Endothelial cell of umbilical vein (primary cell): ENCODE measurements around the gene BLOC1S4.

Source experiments
- EZH2 ChIP-seq: IDR thresholded peaks from 2 replicates; pipeline ENCODE4 v1.6.1; 2012; ENCODE audit warnings: borderline replicate concordance, low read depth, mild to moderate bottlenecking, moderate library complexity, low read length, inconsistent platforms; ENCODE audit not compliant: severe bottlenecking
- FOS ChIP-seq: IDR thresholded peaks from 2 replicates; pipeline ENCODE4 v1.6.1; 2011; ENCODE audit warnings: mild to moderate bottlenecking, low read length, moderate library complexity, borderline replicate concordance; ENCODE audit not compliant: insufficient read depth
- GATA2 ChIP-seq: IDR thresholded peaks from 2 replicates; pipeline ENCODE4 v1.7.0; 2011; ENCODE audit warnings: low read depth, mild to moderate bottlenecking, moderate library complexity, mixed read lengths, low read length; ENCODE audit not compliant: insufficient read length, insufficient read depth
- JUN ChIP-seq: IDR thresholded peaks from 2 replicates; pipeline ENCODE4 v1.6.1; 2011; ENCODE audit warnings: borderline replicate concordance, low read depth; ENCODE audit not compliant: insufficient read length, insufficient read depth
- MAX ChIP-seq: IDR thresholded peaks from 2 replicates; pipeline ENCODE4 v1.6.1; 2011; ENCODE audit not compliant: insufficient read depth, insufficient read length
- MYC ChIP-seq: IDR thresholded peaks from one replicate; pipeline ENCODE4 v1.6.1; 2011; ENCODE audit warnings: mild to moderate bottlenecking, low read depth, low read length
- POLR2A ChIP-seq: IDR thresholded peaks from 2 replicates; pipeline ENCODE4 v1.6.1; 2012; ENCODE audit warnings: low read depth, mild to moderate bottlenecking, control low read depth, low read length
- POLR2AphosphoS5 ChIP-seq: IDR thresholded peaks from 2 replicates; pipeline ENCODE4 v1.6.1; 2012; ENCODE audit warnings: low read depth, mild to moderate bottlenecking, control low read depth, low read length, moderate library complexity; ENCODE audit not compliant: insufficient read depth
- TF ChIP-seq, protein P1 (sequence below), 2 donors: IDR thresholded peaks; 1 replicate in 1 of 2; 2 replicates in 1 of 2; pipeline ENCODE4 v1.5.1; 2011; ENCODE audit warnings: low read length in 2 of 2, mild to moderate bottlenecking in 2 of 2, moderate library complexity in 2 of 2, control low read depth in 1 of 2, inconsistent platforms in 1 of 2, low read depth in 1 of 2; ENCODE audit not compliant: insufficient read depth in 1 of 2; ENCODE audit errors: extremely low read depth in 1 of 2

GRCh38 chr4:6673660-6674499 is 42.1 kb upstream of the BLOC1S4 start:
- TF ChIP-seq, protein P1, sequence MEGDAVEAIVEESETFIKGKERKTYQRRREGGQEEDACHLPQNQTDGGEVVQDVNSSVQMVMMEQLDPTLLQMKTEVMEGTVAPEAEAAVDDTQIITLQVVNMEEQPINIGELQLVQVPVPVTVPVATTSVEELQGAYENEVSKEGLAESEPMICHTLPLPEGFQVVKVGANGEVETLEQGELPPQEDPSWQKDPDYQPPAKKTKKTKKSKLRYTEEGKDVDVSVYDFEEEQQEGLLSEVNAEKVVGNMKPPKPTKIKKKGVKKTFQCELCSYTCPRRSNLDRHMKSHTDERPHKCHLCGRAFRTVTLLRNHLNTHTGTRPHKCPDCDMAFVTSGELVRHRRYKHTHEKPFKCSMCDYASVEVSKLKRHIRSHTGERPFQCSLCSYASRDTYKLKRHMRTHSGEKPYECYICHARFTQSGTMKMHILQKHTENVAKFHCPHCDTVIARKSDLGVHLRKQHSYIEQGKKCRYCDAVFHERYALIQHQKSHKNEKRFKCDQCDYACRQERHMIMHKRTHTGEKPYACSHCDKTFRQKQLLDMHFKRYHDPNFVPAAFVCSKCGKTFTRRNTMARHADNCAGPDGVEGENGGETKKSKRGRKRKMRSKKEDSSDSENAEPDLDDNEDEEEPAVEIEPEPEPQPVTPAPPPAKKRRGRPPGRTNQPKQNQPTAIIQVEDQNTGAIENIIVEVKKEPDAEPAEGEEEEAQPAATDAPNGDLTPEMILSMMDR (IDR thresholded peaks at IDR 0.05; ENCODE audit: extremely low read depth in 1 of 2, insufficient read depth in 1 of 2, low read depth in 1 of 2, low read length in 2 of 2), result no peak
- peak; percentile 77 for TF ChIP-seq POLR2A
- TF ChIP-seq MAX, result peak; percentile 93
- TF ChIP-seq MYC, result no peak
- no peak for TF ChIP-seq EZH2
- peak; percentile 64 for TF ChIP-seq POLR2AphosphoS5
- no peak for TF ChIP-seq FOS
- no peak for TF ChIP-seq JUN
- no peak for TF ChIP-seq GATA2
